ENCODE data around the gene LAPTM5.

DNA sequence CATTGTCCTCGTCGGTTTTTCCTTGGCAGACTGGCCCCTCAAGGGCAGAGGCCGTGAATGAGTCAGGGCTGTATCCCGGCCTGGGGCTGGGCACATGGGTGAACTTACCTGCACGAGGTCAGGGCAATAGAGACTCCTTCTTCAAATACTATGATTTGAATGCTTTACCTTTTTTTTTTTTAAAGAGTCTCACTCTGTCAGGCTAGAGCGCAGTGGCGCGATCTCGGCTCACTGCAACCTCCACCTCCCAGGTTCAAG lies 5.0 kb downstream of the LAPTM5 start:
- TF ChIP-seq, protein P1, sequence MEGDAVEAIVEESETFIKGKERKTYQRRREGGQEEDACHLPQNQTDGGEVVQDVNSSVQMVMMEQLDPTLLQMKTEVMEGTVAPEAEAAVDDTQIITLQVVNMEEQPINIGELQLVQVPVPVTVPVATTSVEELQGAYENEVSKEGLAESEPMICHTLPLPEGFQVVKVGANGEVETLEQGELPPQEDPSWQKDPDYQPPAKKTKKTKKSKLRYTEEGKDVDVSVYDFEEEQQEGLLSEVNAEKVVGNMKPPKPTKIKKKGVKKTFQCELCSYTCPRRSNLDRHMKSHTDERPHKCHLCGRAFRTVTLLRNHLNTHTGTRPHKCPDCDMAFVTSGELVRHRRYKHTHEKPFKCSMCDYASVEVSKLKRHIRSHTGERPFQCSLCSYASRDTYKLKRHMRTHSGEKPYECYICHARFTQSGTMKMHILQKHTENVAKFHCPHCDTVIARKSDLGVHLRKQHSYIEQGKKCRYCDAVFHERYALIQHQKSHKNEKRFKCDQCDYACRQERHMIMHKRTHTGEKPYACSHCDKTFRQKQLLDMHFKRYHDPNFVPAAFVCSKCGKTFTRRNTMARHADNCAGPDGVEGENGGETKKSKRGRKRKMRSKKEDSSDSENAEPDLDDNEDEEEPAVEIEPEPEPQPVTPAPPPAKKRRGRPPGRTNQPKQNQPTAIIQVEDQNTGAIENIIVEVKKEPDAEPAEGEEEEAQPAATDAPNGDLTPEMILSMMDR (tag by site-specific recombination; IDR thresholded peaks at IDR 0.05), result no peak
- TF ChIP-seq ZNF701 (tag by site-specific recombination; IDR thresholded peaks at IDR 0.05) (no peak), ZNF558 (tag by site-specific recombination; IDR thresholded peaks at IDR 0.05) (no peak), ZNF423 (tag by site-specific recombination; IDR thresholded peaks at IDR 0.05) (no peak), MZF1 (tag by site-specific recombination; IDR thresholded peaks at IDR 0.05; ENCODE audit: borderline replicate concordance) (no peak), ZNF600 (tag by site-specific recombination; IDR thresholded peaks at IDR 0.05) (no peak)
- TF ChIP-seq, protein P2, sequence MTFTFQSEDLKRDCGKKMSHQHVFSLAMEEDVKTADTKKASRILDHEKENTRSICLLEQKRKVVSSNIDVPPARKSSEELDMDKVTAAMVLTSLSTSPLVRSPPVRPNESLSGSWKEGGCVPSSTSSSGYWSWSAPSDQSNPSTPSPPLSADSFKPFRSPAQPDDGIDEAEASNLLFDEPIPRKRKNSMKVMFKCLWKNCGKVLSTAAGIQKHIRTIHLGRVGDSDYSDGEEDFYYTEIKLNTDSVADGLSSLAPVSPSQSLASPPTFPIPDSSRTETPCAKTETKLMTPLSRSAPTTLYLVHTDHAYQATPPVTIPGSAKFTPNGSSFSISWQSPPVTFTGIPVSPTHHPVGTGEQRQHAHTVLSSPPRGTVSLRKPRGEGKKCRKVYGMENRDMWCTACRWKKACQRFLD (tag by site-specific recombination; IDR thresholded peaks at IDR 0.05), result no peak

Data from HEK293 (cell line).